ENCODE data around the gene STK16. TPM values are rescaled to one million over a fixed set of nuclear protein-coding genes. Genes with fewer than 3 reads are reported as not detected.
"Not testable (repeated sequence)": the region's sequence is repeated elsewhere in the genome, so short reads cannot be mapped to it uniquely, and the experiment has no call there.

STK16 gene
- polyA plus RNA-seq, 10 donors, result 13.0 to 19.9 (median 16.0) TPM

- no peak for DNase-seq
Measured at GRCh38 chr2:219234331-219234730, 10.9 kb upstream of the STK16 start.

- peak in 1 of 3 donors; percentile 64 for DNase-seq
Measured at GRCh38 chr2:219243291-219243761, 2.0 kb upstream of the STK16 start.

GRCh38 chr2:219244789-219245147 lies 511 bp upstream of the STK16 start:
- no peak for DNase-seq

- DNase-seq, result no peak
Measured at GRCh38 chr2:219245899-219246230, 586 bp downstream of the STK16 start.

GRCh38 chr2:219246559-219246958 lies 1.3 kb downstream of the STK16 start:
- no peak for DNase-seq

GRCh38 chr2:219247678-219248642 lies 2.7 kb downstream of the STK16 start:
- no peak for DNase-seq

- DNase-seq, result no peak
Measured at GRCh38 chr2:219248845-219249202, 3.5 kb downstream of the STK16 start.

GRCh38 chr2:219249203-219249980 lies 4.1 kb downstream of the STK16 start:
- peak; percentile 42 to 59 (median 51) for DNase-seq

GRCh38 chr2:219250049-219250781 lies 4.9 kb downstream of the STK16 start:
- no peak for DNase-seq

- no peak for DNase-seq
Measured at GRCh38 chr2:219251656-219252055, 6.4 kb downstream of the STK16 start.

GRCh38 chr2:219252084-219252483 lies 6.8 kb downstream of the STK16 start:
- no peak for DNase-seq

GRCh38 chr2:219252570-219252899 lies 7.3 kb downstream of the STK16 start:
- DNase-seq, result no peak

- peak; percentile 52 to 59 (median 55) for DNase-seq
Measured at GRCh38 chr2:219252900-219253752, 7.8 kb downstream of the STK16 start, which contains the start of gene TUBA4B. TSS of gene TUBA4B (plus strand) at chr2:219253243. CDS start at chr2:219253408, 165 bp downstream.

GRCh38 chr2:219253753-219254589 lies 8.7 kb downstream of the STK16 start, which contains the start of gene TUBA4A:
TSS of gene TUBA4A (minus strand) at chr2:219253918. CDS start at chr2:219253858, 60 bp downstream.
- DNase-seq, result peak in 2 of 3 donors; percentile 63 to 70

GRCh38 chr2:219254590-219255201 lies 9.4 kb downstream of the STK16 start:
- no peak for DNase-seq

GRCh38 chr2:219258942-219259341 lies 13.7 kb downstream of the STK16 start:
- DNase-seq, result not testable (repeated sequence)

GRCh38 chr2:219261024-219261855 lies 16.0 kb downstream of the STK16 start:
- DNase-seq, result no peak

- DNase-seq, result no peak
Measured at GRCh38 chr2:219266232-219266631, 21.0 kb downstream of the STK16 start.

- DNase-seq, result no peak
Measured at GRCh38 chr2:219266886-219267285, 21.6 kb downstream of the STK16 start.
